Activated CD4-positive, CD25-positive, alpha-beta regulatory T cell treated with anti-CD3 and anti-CD28 coated beads, Interleukin-2, amount 50 U/mL, for 72 hours (primary cell): Measurements from ENCODE around the gene CD300E.

Experiments
- DNase-seq: peaks from one replicate; pipeline ENCODE4 v3.0.0; 2021

The CD300E gene

GRCh38 chr17:74561586-74561985, 62.0 kb downstream of the CD300E start:
- DNase-seq: no peak
